Tibial nerve (tissue), 4 donors: ENCODE results near the gene FGL2.

Source experiments
- CTCF ChIP-seq, 5 experiments: fragments of 200-600 bp in 3 of 5; fragments of 450-650 bp in 2 of 5; sonication (generic) in 3 of 5; IDR thresholded peaks; one replicate each; pipeline ENCODE4 v1.5.1; 2016 to 2019; ENCODE audit warnings: antibody characterized with exemption in 5 of 5, mild to moderate bottlenecking in 3 of 5, moderate library complexity in 2 of 5
- EP300 ChIP-seq, 2 donors: sonication (generic); formaldehyde crosslinking; IDR thresholded peaks; one replicate each; pipeline ENCODE4 v1.6.1; 2017; ENCODE audit warnings: antibody characterized with exemption in 2 of 2, mild to moderate bottlenecking in 1 of 2
- POLR2A ChIP-seq, 2 donors: fragments of 450-650 bp; IDR thresholded peaks; one replicate each; pipeline ENCODE4 v1.6.1; 2017; ENCODE audit warnings: antibody characterized with exemption in 2 of 2, mild to moderate bottlenecking in 2 of 2, moderate library complexity in 2 of 2

GRCh38 chr7:77184990-77185389, 14.6 kb downstream of the FGL2 start:
- no peak for TF ChIP-seq CTCF (IDR thresholded peaks at IDR 0.05)
- TF ChIP-seq POLR2A (IDR thresholded peaks at IDR 0.05): no peak
- no peak for TF ChIP-seq EP300 (IDR thresholded peaks at IDR 0.05)
